K562 (cell line): ENCODE measurements around the gene ZNF740. TPM values are rescaled to one million over a fixed set of nuclear protein-coding genes. Genes with fewer than 3 reads are reported as not detected.

Experiments
- ARID2 ChIP-seq: fragments of 450-650 bp; IDR thresholded peaks from 2 replicates; pipeline ENCODE4 v1.6.1; 2017; ENCODE audit warnings: antibody characterized with exemption, mild to moderate bottlenecking
- CEBPG ChIP-seq, 3 experiments: fragments of 200-800 bp in 1 of 3; sonication (Bioruptor generic) in 1 of 3; sonication (generic) in 1 of 3; formaldehyde crosslinking in 1 of 3; IDR thresholded peaks in 2 of 3; conservative IDR thresholded peaks in 1 of 3; 2 replicates each; pipeline versions ENCODE4 v1.6.1 to v1.8.0; 2016 to 2022; ENCODE audit warnings: missing compliant biosample characterization in 2 of 3, missing genetic modification characterization in 2 of 3, mild to moderate bottlenecking in 1 of 3, missing genetic modification reagents in 1 of 3
- CREB1 ChIP-seq, 2 experiments: sonication (generic) in 1 of 2; formaldehyde crosslinking in 1 of 2; IDR thresholded peaks; 2 replicates each; pipeline versions ENCODE4 v1.6.1 to v1.8.0; 2012 to 2022; ENCODE audit warnings: inconsistent platforms in 1 of 2, mild to moderate bottlenecking in 1 of 2, missing genetic modification reagents in 1 of 2, moderate library complexity in 1 of 2
- FOSL1 ChIP-seq: fragments of 200-800 bp; sonication (Bioruptor generic); conservative IDR thresholded peaks from 2 replicates; pipeline ENCODE4 v1.6.1; 2016; ENCODE audit warnings: missing genetic modification characterization, missing compliant biosample characterization
- HOXB6 ChIP-seq: fragments of 250-450 bp; sonication (Bioruptor Pico); IDR thresholded peaks from 2 replicates; pipeline ENCODE4 v1.5.1; 2022; ENCODE audit warnings: mild to moderate bottlenecking, borderline replicate concordance
- KLF16 ChIP-seq: IDR thresholded peaks from 2 replicates; pipeline ENCODE4 v1.6.1; 2016; ENCODE audit warnings: antibody characterized with exemption
- MEIS2 ChIP-seq: fragments of 450-650 bp; IDR thresholded peaks from 2 replicates; pipeline ENCODE4 v1.6.1; 2014; ENCODE audit warnings: mild to moderate bottlenecking; ENCODE audit not compliant: partially characterized antibody
- PURB ChIP-seq: sonication (generic); formaldehyde crosslinking; IDR thresholded peaks from 2 replicates; pipeline ENCODE4 v1.9.0; 2021; ENCODE audit warnings: low read depth, mild to moderate bottlenecking, missing genetic modification reagents
- SMAD1 ChIP-seq: fragments of 150-350 bp; IDR thresholded peaks from 2 replicates; pipeline ENCODE4 v1.6.1; 2014; ENCODE audit warnings: low read length, low read depth; ENCODE audit not compliant: partially characterized antibody
- ZBTB1 ChIP-seq: sonication (generic); formaldehyde crosslinking; IDR thresholded peaks from 2 replicates; pipeline ENCODE4 v1.8.1; 2023; ENCODE audit warnings: missing genetic modification reagents, low read depth, mild to moderate bottlenecking, borderline replicate concordance
- ZFP30 ChIP-seq: fragments of 250-450 bp; sonication (Bioruptor Pico); IDR thresholded peaks from 2 replicates; pipeline ENCODE4 v1.8.0; 2022; ENCODE audit warnings: moderate library complexity, mild to moderate bottlenecking, inconsistent platforms, borderline replicate concordance
- ZNF507 ChIP-seq: conservative IDR thresholded peaks from 2 replicates; pipeline ENCODE4 v1.6.1; 2017; ENCODE audit warnings: missing genetic modification characterization, missing compliant biosample characterization
- ZNF561 ChIP-seq: fragments of 450-650 bp; formaldehyde crosslinking; conservative IDR thresholded peaks from 2 replicates; pipeline ENCODE4 v1.4.0; 2020; ENCODE audit warnings: mild to moderate bottlenecking, moderate library complexity
- polyA plus RNA-seq, 8 experiments: library from polyadenylated mRNA; depleted of rRNA in 4 of 8; stranded (reverse) in 5 of 8; unstranded in 3 of 8; fragments of >200 nt; fragmentation: Nextera tagmentation in 2 of 8; fragmentation: Illumina TruSeq in 1 of 8; extraction: Ambion mirVana in 2 of 8; extraction: Trizol in 1 of 8; gene quantifications; 2 replicates each; pipeline versions ENCODE4 v1.2.1 to v1.2.3, GENCODE V29; 2011 to 2014; ENCODE audit warnings: inconsistent platforms in 1 of 8, missing spikeins in 1 of 8
- total RNA-seq, 7 experiments: library from RNA; depleted of rRNA in 6 of 7; stranded (reverse); fragments of >200 nt in 6 of 7; fragmentation: Illumina TruSeq in 2 of 7; extraction: Trizol in 2 of 7; gene quantifications; 2 replicates each; pipeline versions ENCODE4 v1.2.1 to v1.2.3, GENCODE V29; 2011 to 2021; ENCODE audit warnings: low replicate concordance in 1 of 7
- TF ChIP-seq, protein P1 (sequence below): sonication (generic); formaldehyde crosslinking; IDR thresholded peaks from 2 replicates; pipeline ENCODE4 v1.8.0; 2023; ENCODE audit warnings: mild to moderate bottlenecking, missing genetic modification reagents
- TF ChIP-seq, protein P2 (sequence below): fragments of 450-650 bp; formaldehyde crosslinking; IDR thresholded peaks from 2 replicates; pipeline ENCODE4 v1.4.0; 2020; ENCODE audit warnings: mild to moderate bottlenecking, moderate library complexity
- TF ChIP-seq, protein P3 (sequence below): sonication (generic); formaldehyde crosslinking; IDR thresholded peaks from 2 replicates; pipeline ENCODE4 v1.8.0; 2022; ENCODE audit warnings: missing genetic modification reagents, mild to moderate bottlenecking, moderate library complexity, borderline replicate concordance
- TF ChIP-seq, protein P4 (sequence below), 2 experiments: IDR thresholded peaks in 1 of 2; conservative IDR thresholded peaks in 1 of 2; 2 replicates each; pipeline ENCODE4 v1.6.1; 2016; ENCODE audit warnings: low read depth in 2 of 2, mild to moderate bottlenecking in 1 of 2, missing compliant biosample characterization in 1 of 2, missing genetic modification characterization in 1 of 2, moderate library complexity in 1 of 2
- TF ChIP-seq, protein P5 (sequence below): sonication (generic); IDR thresholded peaks from 2 replicates; pipeline ENCODE4 v1.6.1; 2016

ZNF740 gene
- total and polyA plus RNA-seq, 9 of the 15 experiments (the other 6 are each of a cell fraction or from before 2014, with no cell fraction given) = 0.57 to 46.4 (median 18.6) TPM

DNA sequence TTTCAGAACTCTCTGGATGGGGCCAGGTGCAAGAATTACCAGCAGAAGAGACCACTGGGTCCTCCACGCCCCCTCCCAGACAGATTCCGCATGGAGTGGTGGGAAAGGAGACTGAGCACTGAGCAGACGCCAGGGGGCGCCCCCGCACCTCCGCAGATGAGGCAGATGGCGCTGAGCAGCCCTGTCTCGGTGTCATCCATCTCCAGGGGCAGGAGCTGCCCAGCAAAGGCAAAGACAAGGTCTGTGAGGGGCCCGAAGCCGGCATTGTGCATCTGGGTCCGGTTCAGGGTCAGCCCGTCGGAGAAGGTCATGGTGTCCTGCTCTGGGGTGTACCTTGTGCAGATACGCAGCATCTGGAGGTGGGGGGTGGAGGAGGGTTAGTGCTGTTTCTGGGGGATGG lies 32.8 kb downstream of the ZNF740 start (continued):
- TF ChIP-seq, protein P1, sequence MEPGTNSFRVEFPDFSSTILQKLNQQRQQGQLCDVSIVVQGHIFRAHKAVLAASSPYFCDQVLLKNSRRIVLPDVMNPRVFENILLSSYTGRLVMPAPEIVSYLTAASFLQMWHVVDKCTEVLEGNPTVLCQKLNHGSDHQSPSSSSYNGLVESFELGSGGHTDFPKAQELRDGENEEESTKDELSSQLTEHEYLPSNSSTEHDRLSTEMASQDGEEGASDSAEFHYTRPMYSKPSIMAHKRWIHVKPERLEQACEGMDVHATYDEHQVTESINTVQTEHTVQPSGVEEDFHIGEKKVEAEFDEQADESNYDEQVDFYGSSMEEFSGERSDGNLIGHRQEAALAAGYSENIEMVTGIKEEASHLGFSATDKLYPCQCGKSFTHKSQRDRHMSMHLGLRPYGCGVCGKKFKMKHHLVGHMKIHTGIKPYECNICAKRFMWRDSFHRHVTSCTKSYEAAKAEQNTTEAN (CRISPR knock-in tag) = no peak
- TF ChIP-seq ZBTB1 (no peak), ZNF507 (tag) (no peak), CEBPG (CRISPR knock-in tag; IDR thresholded peaks at IDR 0.05) (no peak), CEBPG (tag; conservative IDR thresholded peaks at IDR 0.05 in 1 of 2, IDR thresholded peaks at IDR 0.05 in 1 of 2) (no peak), HOXB6 (no peak), ARID2 (peak; percentile 99), KLF16 (no peak), CREB1 (IDR thresholded peaks at IDR 0.05) (no peak), CREB1 (CRISPR knock-in tag; IDR thresholded peaks at IDR 0.05) (no peak), ZNF561 (no peak), SMAD1 (no peak), FOSL1 (tag) (no peak), PURB (CRISPR knock-in tag) (no peak), MEIS2 (peak; percentile 53), ZFP30 (no peak)
- TF ChIP-seq, protein P2, sequence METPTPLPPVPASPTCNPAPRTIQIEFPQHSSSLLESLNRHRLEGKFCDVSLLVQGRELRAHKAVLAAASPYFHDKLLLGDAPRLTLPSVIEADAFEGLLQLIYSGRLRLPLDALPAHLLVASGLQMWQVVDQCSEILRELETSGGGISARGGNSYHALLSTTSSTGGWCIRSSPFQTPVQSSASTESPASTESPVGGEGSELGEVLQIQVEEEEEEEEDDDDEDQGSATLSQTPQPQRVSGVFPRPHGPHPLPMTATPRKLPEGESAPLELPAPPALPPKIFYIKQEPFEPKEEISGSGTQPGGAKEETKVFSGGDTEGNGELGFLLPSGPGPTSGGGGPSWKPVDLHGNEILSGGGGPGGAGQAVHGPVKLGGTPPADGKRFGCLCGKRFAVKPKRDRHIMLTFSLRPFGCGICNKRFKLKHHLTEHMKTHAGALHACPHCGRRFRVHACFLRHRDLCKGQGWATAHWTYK = no peak
- TF ChIP-seq, protein P3, sequence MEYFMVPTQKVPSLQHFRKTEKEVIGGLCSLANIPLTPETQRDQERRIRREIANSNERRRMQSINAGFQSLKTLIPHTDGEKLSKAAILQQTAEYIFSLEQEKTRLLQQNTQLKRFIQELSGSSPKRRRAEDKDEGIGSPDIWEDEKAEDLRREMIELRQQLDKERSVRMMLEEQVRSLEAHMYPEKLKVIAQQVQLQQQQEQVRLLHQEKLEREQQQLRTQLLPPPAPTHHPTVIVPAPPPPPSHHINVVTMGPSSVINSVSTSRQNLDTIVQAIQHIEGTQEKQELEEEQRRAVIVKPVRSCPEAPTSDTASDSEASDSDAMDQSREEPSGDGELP = peak; percentile 78; the same call in 1 of the 2 replicates
- TF ChIP-seq, protein P4, sequence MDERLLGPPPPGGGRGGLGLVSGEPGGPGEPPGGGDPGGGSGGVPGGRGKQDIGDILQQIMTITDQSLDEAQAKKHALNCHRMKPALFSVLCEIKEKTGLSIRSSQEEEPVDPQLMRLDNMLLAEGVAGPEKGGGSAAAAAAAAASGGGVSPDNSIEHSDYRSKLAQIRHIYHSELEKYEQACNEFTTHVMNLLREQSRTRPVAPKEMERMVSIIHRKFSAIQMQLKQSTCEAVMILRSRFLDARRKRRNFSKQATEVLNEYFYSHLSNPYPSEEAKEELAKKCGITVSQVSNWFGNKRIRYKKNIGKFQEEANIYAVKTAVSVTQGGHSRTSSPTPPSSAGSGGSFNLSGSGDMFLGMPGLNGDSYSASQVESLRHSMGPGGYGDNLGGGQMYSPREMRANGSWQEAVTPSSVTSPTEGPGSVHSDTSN (CRISPR knock-in tag; IDR thresholded peaks at IDR 0.05; ENCODE audit: low read depth) = no peak
- TF ChIP-seq, protein P4 (tag; conservative IDR thresholded peaks at IDR 0.05; ENCODE audit: low read depth) = peak; percentile 47; the same call in 1 of the 2 replicates
- TF ChIP-seq, protein P5, sequence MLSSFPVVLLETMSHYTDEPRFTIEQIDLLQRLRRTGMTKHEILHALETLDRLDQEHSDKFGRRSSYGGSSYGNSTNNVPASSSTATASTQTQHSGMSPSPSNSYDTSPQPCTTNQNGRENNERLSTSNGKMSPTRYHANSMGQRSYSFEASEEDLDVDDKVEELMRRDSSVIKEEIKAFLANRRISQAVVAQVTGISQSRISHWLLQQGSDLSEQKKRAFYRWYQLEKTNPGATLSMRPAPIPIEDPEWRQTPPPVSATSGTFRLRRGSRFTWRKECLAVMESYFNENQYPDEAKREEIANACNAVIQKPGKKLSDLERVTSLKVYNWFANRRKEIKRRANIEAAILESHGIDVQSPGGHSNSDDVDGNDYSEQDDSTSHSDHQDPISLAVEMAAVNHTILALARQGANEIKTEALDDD = no peak
